ENCODE measurements around the gene B4GALT1.

The B4GALT1 gene

DNA sequence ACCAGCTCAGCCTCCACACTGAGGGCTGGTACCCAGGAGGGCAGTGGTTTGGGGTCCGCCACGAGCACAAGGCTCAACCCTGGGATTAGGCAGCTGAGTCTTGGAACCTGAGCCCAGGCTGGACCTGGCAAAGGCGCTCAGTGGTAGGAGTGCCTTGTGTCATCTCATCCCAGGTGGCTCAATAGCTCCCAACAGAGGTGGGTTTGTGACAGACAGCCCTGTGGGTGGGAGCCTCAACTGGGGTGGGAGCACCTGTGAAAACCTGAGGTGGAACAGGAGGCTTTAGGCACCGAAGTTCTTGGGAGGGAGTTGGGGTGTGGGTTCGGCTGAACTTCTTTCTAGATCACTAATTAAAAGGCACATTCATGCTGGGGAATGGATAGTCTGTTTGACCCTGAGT, 55.5 kb downstream of the B4GALT1 start:
- Histone ChIP-seq H3K9me3 (ENCODE audit: insufficient read depth, low read depth, low read length) (no peaks in the 10 kb centered on the region), H3K9ac (ENCODE audit: low read depth, low read length) (no peak overlapping the region; the same call in 1 of the 2 replicates), H3K36me3 (ENCODE audit: insufficient read depth, low read length) (peaks cover 4% of the 10 kb centered on the region; the same call in 1 of the 2 replicates), H3K27me3 (ENCODE audit: insufficient read depth, low read length) (no peaks in the 10 kb centered on the region), H3K4me1 (ENCODE audit: insufficient read depth, low read length) (peaks cover 16% of the 10 kb centered on the region), H3K27ac (ENCODE audit: low read depth, low read length) (no peak overlapping the region), H3K4me3 (ENCODE audit: low read length) (no peak overlapping the region)
- WGBS, result 91% methylated on average over 5 of the region's 5 CpGs

DNA sequence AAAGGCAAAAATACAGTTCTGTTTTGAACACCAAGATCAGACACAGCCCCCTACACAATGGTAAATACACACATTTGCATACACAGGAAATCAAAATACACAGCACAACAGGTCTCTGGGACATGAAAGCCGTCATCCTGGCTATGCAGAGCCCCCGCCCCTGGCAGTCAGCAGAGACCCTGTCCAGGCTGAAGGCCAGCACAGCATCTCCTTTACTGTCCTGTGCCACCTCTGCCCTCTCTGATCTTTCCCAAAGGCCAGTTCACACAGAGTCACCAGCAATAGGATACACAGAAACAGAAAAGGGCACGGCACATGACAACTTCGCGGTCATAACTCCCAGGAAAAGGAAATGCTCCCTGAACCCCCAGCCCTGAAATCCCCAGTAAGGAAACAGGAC, 56.5 kb downstream of the B4GALT1 start:
- Histone ChIP-seq H3K27me3 (ENCODE audit: insufficient read depth, low read length) (no peaks in the 10 kb centered on the region), H3K9ac (ENCODE audit: low read depth, low read length) (no peak overlapping the region), H3K27ac (ENCODE audit: low read depth, low read length) (no peak overlapping the region), H3K4me3 (ENCODE audit: low read length) (no peak overlapping the region), H3K4me1 (ENCODE audit: insufficient read depth, low read length) (peaks cover 16% of the 10 kb centered on the region), H3K36me3 (ENCODE audit: insufficient read depth, low read length) (peaks cover 4% of the 10 kb centered on the region; the same call in 1 of the 2 replicates), H3K9me3 (ENCODE audit: insufficient read depth, low read depth, low read length) (no peaks in the 10 kb centered on the region)
- WGBS, result 94% methylated on average over 5 of the region's 5 CpGs

DNA sequence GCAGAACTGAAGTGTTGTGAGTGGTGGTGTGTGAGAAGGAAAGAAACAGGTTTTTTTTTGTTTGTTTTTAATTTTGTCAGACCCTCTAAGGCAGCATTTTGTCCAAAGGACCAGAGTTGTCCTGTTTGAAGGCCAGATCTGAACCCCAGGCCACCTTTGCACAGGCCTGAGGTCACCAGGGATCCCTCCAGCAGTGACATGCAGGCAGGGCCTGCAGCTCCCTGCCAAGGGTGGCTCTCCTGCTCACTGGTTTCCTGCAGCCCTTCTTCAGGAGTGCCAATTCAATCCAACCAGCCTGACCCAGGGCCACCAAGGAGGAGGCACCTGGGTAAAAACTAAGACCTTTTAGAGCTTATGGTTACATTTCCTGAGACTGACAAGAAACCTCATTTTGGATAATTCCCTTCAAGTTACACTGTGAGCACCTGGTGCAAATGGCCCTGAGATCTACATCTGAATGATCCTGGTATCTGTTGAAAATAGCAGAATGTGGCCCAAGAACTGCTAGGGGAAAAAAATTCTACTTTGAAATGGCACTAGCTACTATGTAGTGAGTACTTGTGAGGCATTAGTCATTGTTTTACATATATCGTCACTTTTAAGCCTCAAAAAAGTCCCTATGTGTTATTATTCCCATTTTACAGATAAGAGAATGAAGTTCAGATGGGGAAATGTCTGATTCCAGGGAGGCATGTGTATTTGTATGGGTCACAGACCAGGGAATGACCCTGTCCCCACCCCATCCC, 57.1 kb downstream of the B4GALT1 start:
- Histone ChIP-seq H3K27me3 (ENCODE audit: insufficient read depth, low read length) (no peaks in the 10 kb centered on the region), H3K4me1 (ENCODE audit: insufficient read depth, low read length) (peaks cover 16% of the 10 kb centered on the region), H3K9me3 (ENCODE audit: insufficient read depth, low read depth, low read length) (no peaks in the 10 kb centered on the region), H3K36me3 (ENCODE audit: insufficient read depth, low read length) (peaks cover 4% of the 10 kb centered on the region; the same call in 1 of the 2 replicates), H3K9ac (ENCODE audit: low read depth, low read length) (no peak overlapping the region), H3K27ac (ENCODE audit: low read depth, low read length) (no peak overlapping the region), H3K4me3 (ENCODE audit: low read length) (no peak overlapping the region)
- no CpG with 5 or more reads among the region's 1 CpG for WGBS

DNA sequence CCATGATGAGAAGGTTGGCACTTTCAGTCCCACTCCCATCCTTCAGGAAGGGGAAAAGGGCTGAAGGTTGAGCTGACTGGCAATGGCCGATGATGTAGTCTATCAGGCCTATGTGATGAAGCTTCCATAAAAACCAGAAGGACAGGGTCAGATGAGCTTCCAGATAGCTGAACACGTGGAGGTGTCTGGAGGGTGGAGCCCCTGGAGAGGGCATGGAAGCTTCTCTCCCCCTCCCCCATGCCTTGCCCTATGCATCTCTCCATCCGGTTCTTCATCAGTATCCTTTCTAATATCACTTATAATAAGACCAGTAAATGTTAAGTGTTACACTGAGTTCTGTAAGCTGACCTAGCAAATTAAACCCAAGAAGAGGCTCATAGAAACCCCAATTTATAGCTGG, 58.0 kb downstream of the B4GALT1 start:
- 89% methylated on average over 2 of the region's 3 CpGs for WGBS
- Histone ChIP-seq H3K4me3 (ENCODE audit: low read length) (no peak overlapping the region), H3K36me3 (ENCODE audit: insufficient read depth, low read length) (peaks cover 4% of the 10 kb centered on the region; the same call in 1 of the 2 replicates), H3K27ac (ENCODE audit: low read depth, low read length) (no peak overlapping the region), H3K9me3 (ENCODE audit: insufficient read depth, low read depth, low read length) (no peaks in the 10 kb centered on the region), H3K9ac (ENCODE audit: low read depth, low read length) (no peak overlapping the region), H3K27me3 (ENCODE audit: insufficient read depth, low read length) (no peaks in the 10 kb centered on the region), H3K4me1 (ENCODE audit: insufficient read depth, low read length) (peaks cover 16% of the 10 kb centered on the region)

DNA sequence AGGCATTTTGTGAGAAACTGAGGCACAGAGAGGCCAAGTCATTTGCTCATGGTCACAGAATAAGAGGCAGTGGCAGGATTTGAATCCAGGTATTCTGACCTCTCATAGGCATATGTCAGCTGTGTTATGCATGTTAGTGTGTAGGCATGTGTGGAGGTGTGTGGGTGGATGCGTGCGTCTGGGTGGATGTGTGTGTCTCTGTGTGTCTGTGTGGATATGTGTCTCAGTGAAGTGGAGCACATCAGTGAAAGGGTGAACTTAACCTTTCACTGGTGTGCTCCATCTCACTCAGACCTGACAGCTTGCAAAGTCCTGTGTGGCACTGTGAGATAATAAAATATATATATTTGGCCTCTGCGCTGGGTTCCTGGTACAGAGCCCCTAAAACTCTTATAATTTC, 58.7 kb downstream of the B4GALT1 start:
- Histone ChIP-seq H3K27ac (ENCODE audit: low read depth, low read length) (no peak overlapping the region), H3K36me3 (ENCODE audit: insufficient read depth, low read length) (peaks cover 4% of the 10 kb centered on the region; the same call in 1 of the 2 replicates), H3K27me3 (ENCODE audit: insufficient read depth, low read length) (no peaks in the 10 kb centered on the region), H3K4me1 (ENCODE audit: insufficient read depth, low read length) (peaks cover 16% of the 10 kb centered on the region), H3K4me3 (ENCODE audit: low read length) (no peak overlapping the region), H3K9me3 (ENCODE audit: insufficient read depth, low read depth, low read length) (no peaks in the 10 kb centered on the region), H3K9ac (ENCODE audit: low read depth, low read length) (no peak overlapping the region)
- WGBS, result 96% methylated on average over 3 of the region's 3 CpGs

DNA sequence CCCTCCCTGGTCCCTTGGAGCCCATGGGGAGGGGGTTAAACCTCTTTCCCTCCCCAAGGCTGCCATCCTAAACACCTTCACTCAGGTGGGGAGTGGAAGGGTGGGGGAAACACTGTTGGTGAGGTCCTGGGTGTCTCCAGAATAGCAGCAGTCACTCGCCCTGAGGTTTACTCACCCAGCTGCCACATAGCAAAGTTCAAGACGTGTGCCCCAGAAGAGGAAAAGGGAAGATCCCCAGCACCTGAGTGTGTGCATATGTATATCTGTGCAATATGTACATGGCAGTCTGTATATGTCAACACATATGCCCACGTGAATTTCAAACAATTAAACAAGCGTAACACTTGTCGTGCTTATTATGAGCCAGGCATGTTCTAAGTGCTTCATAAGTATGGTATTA, 59.4 kb downstream of the B4GALT1 start:
- WGBS, result 78% methylated on average over 5 of the region's 5 CpGs
- no peak overlapping the region for H3K9ac ChIP-seq (ENCODE audit: low read depth, low read length)
- no peak overlapping the region for H3K27ac ChIP-seq (ENCODE audit: low read depth, low read length)
- no peaks in the 10 kb centered on the region for H3K36me3 ChIP-seq (ENCODE audit: insufficient read depth, low read length)
- peaks cover 19% of the 10 kb centered on the region for H3K4me1 ChIP-seq (ENCODE audit: insufficient read depth, low read length)
- no peaks in the 10 kb centered on the region for H3K9me3 ChIP-seq (ENCODE audit: insufficient read depth, low read depth, low read length)
- H3K4me3 ChIP-seq (ENCODE audit: low read length), result no peak overlapping the region
- no peaks in the 10 kb centered on the region for H3K27me3 ChIP-seq (ENCODE audit: insufficient read depth, low read length)

DNA sequence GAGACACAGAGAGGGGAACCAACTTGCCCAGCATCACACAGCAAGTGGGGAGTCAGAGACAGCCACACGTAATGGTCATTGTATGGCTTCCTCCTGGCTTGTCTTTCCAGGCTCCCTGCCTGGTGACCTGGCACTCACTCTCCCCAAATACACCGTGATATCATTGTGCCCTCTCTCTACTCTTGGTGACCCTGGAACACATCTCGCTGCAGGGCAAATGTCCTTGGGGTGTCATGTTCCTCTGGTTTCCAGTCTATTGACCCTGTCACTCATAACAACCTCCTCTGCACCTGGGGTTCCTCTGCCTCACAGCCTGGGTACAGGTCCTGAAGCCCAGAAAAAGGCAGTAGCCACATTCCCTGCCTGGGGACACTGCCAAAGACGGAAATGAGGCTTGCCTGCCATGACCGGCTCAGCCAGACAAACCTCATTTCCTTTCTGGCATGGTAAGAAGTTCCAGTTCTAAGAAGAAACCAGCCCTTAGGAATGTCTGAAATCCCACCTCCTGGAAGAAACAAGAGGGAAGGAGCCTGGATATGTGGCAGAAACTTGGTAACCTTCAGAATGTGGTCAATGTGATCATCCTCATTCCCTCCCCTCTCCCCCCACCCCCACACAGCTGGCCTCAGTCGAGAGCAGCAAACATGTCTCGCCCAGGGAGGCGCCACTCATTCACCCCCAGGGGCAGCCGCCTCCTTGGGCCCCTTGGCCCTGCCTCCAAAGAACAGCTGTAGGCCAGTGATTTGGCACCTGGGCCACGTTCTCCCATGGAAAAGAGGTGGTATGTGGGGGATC, 60.1 kb downstream of the B4GALT1 start:
- Histone ChIP-seq H3K36me3 (ENCODE audit: insufficient read depth, low read length) (no peaks in the 10 kb centered on the region), H3K27me3 (ENCODE audit: insufficient read depth, low read length) (no peaks in the 10 kb centered on the region), H3K9ac (ENCODE audit: low read depth, low read length) (no peak overlapping the region), H3K4me3 (ENCODE audit: low read length) (no peak overlapping the region), H3K9me3 (ENCODE audit: insufficient read depth, low read depth, low read length) (no peaks in the 10 kb centered on the region), H3K27ac (ENCODE audit: low read depth, low read length) (no peak overlapping the region), H3K4me1 (ENCODE audit: insufficient read depth, low read length) (peaks cover 18% of the 10 kb centered on the region)
- 75% methylated on average over 10 of the region's 10 CpGs for WGBS

DNA sequence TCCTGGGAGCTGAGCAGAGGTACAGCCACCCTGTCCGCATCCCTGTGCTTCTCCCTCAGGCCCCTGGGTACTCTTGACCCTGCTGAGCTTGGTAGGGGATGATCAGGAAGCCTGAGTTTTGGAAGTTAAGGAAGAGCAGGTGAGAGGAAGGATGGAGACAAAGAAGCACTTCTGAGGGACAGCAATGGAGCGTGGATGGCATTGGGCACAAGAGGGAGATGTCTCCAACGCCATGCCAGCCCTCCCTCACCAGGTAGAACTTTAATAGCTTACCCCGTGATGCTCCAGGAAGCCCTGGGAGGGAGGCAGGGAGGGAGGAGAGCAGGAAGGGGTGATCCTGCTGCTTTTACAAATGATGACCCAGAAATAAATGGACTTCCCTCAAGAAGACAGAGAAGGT, 60.8 kb downstream of the B4GALT1 start:
- Histone ChIP-seq H3K36me3 (ENCODE audit: insufficient read depth, low read length) (no peaks in the 10 kb centered on the region), H3K9ac (ENCODE audit: low read depth, low read length) (no peak overlapping the region), H3K4me1 (ENCODE audit: insufficient read depth, low read length) (peaks cover 13% of the 10 kb centered on the region), H3K27ac (ENCODE audit: low read depth, low read length) (no peak overlapping the region), H3K4me3 (ENCODE audit: low read length) (no peak overlapping the region), H3K9me3 (ENCODE audit: insufficient read depth, low read depth, low read length) (no peaks in the 10 kb centered on the region), H3K27me3 (ENCODE audit: insufficient read depth, low read length) (no peaks in the 10 kb centered on the region)
- 83% methylated on average over 4 of the region's 4 CpGs for WGBS

DNA sequence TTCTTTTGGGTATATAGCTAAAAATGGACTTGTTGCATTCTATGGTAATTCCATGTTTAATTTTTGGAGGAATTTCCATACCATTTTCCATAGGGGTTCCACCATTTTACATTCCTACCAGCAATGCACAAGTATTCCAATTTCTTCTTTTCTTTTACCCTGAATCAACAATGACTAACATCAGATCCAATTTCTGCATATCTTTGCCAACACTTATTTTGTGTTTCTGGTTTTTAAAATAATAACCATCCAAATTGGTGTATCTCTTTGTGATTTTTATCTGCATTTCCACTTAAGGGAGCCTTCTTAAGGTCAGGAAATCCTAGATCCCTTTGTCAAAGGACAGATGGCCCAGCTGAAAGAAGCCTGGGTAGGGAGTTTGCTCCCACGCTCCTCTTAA, 61.2 kb downstream of the B4GALT1 start:
- Histone ChIP-seq H3K27me3 (ENCODE audit: insufficient read depth, low read length) (no peaks in the 10 kb centered on the region), H3K27ac (ENCODE audit: low read depth, low read length) (no peak overlapping the region), H3K4me1 (ENCODE audit: insufficient read depth, low read length) (peaks cover 13% of the 10 kb centered on the region), H3K4me3 (ENCODE audit: low read length) (no peak overlapping the region), H3K9me3 (ENCODE audit: insufficient read depth, low read depth, low read length) (no peaks in the 10 kb centered on the region), H3K36me3 (ENCODE audit: insufficient read depth, low read length) (no peaks in the 10 kb centered on the region), H3K9ac (ENCODE audit: low read depth, low read length) (no peak overlapping the region)
- whole genome bisulfite sequencing, result 100% methylated on average over 1 of the region's 1 CpG

DNA sequence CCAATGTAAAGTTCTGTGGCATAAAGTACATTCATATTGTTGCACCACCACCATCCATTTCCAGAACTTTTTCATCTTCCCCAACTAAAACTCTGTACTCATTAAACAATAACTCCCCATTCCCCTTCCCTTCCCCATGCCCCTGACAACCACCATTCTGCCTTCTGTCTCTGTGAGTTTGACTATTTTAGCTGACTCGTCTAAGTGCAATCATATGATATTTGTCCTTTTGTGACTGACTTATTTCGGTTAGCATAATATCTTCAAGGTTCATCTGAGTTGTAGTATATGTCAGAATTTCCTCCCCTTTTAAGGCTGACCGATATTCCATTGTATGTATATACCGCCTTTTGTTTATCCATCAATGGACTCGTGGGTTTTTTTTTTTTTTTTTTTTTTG, 61.6 kb downstream of the B4GALT1 start:
- H3K27me3 ChIP-seq (ENCODE audit: insufficient read depth, low read length), result no peaks in the 10 kb centered on the region
- WGBS, result 96% methylated on average over 4 of the region's 5 CpGs
- H3K4me1 ChIP-seq (ENCODE audit: insufficient read depth, low read length), result peaks cover 13% of the 10 kb centered on the region
- no peak overlapping the region for H3K4me3 ChIP-seq (ENCODE audit: low read length)
- no peak overlapping the region for H3K27ac ChIP-seq (ENCODE audit: low read depth, low read length)
- H3K36me3 ChIP-seq (ENCODE audit: insufficient read depth, low read length), result no peaks in the 10 kb centered on the region
- H3K9ac ChIP-seq (ENCODE audit: low read depth, low read length), result no peak overlapping the region
- no peaks in the 10 kb centered on the region for H3K9me3 ChIP-seq (ENCODE audit: insufficient read depth, low read depth, low read length)

DNA sequence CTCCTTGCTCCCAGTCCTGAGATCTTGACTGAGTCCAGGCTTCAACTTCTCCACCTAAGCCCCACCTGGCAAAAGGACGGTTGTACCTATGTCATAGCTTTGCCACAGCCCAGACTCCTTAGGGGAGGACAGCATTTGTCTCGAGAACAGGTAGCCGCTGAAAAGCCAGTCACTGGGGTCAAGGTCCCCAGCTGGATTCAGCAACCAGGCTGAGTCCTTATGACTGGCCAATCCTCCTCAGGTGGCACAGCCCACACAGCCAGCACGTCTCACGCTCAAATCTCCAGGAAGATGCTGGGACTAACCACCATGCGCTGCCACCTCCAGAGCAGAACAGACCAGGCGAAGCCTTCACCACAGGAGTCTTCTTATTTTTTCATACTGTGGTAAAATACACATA, 62.7 kb downstream of the B4GALT1 start:
- Histone ChIP-seq H3K36me3 (ENCODE audit: insufficient read depth, low read length) (no peaks in the 10 kb centered on the region), H3K27me3 (ENCODE audit: insufficient read depth, low read length) (no peaks in the 10 kb centered on the region), H3K4me1 (ENCODE audit: insufficient read depth, low read length) (peaks cover 13% of the 10 kb centered on the region), H3K27ac (ENCODE audit: low read depth, low read length) (no peak overlapping the region), H3K9ac (ENCODE audit: low read depth, low read length) (no peak overlapping the region), H3K4me3 (ENCODE audit: low read length) (no peak overlapping the region), H3K9me3 (ENCODE audit: insufficient read depth, low read depth, low read length) (no peaks in the 10 kb centered on the region)
- WGBS, result 92% methylated on average over 7 of the region's 7 CpGs
